Parathyroid adenoma (tissue), 2 donors: ENCODE data around the gene SLC5A3.

ENCODE experiments used
- H2AFZ ChIP-seq: fragments of 300-600 bp; sonication (generic); one replicate; pipeline ENCODE4 v1.7.0; 2017; ENCODE audit warnings: antibody characterized with exemption, mild to moderate bottlenecking
- H3K27ac ChIP-seq: fragments of 300-600 bp; sonication (generic); one replicate; pipeline ENCODE4 v1.7.0; 2017
- H3K27me3 ChIP-seq: fragments of 300-600 bp; sonication (generic); one replicate; pipeline ENCODE4 v1.7.0; 2017; ENCODE audit warnings: low read length; ENCODE audit not compliant: control insufficient read depth, insufficient read depth
- H3K36me3 ChIP-seq: fragments of 300-600 bp; sonication (generic); one replicate; pipeline ENCODE4 v1.7.0; 2017; ENCODE audit warnings: low read length; ENCODE audit not compliant: control insufficient read depth, insufficient read depth
- H3K4me1 ChIP-seq: fragments of 300-600 bp; sonication (generic); one replicate; pipeline ENCODE4 v1.7.0; 2017; ENCODE audit warnings: control low read depth
- H3K4me2 ChIP-seq: fragments of 300-600 bp; sonication (generic); one replicate; pipeline ENCODE4 v1.7.0; 2017; ENCODE audit warnings: low read length
- H3K4me3 ChIP-seq: fragments of 300-600 bp; sonication (generic); one replicate; pipeline ENCODE4 v1.7.0; 2017; ENCODE audit warnings: low read depth, low read length
- H3K79me2 ChIP-seq: fragments of 300-600 bp; sonication (generic); one replicate; pipeline ENCODE4 v1.7.0; 2017; ENCODE audit warnings: control low read depth
- H3K9ac ChIP-seq: fragments of 300-600 bp; sonication (generic); one replicate; pipeline ENCODE4 v1.7.0; 2017; ENCODE audit warnings: mild to moderate bottlenecking
- H3K9me3 ChIP-seq: fragments of 300-600 bp; sonication (generic); one replicate; pipeline ENCODE4 v1.7.0; 2017; ENCODE audit warnings: low read length; ENCODE audit not compliant: control insufficient read depth
- TF ChIP-seq, protein P1 (sequence below): fragments of 300-600 bp; sonication (generic); IDR thresholded peaks from one replicate; pipeline ENCODE4 v1.7.0; 2017; ENCODE audit warnings: antibody characterized with exemption, mild to moderate bottlenecking
- donor health status: primary hyperparathyroidism.

The SLC5A3 gene

DNA sequence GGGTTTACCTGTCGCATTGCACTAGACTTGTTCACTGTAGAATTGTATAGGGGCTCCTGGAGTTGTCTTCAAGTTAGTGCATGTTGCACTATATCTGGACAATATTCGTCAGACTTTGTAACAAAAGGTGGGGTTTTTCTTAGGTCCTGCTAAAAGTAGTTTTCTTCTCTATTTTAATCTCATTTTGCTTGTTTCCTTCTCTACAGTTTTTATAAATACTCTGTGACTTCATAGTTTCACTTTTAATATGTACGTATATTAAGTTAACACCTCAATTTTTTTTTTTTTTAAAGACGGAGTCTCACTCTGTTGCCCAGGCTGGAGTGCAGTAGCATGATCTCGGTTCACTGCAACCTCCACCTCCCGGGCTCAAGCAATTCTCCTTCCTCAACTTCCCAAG, 26.5 kb upstream of the SLC5A3 start:
- Histone ChIP-seq H3K79me2 (no peaks in the 10 kb centered on the region), H3K36me3 (no peaks in the 10 kb centered on the region), H3K27ac (no peak overlapping the region), H2AFZ (no peak overlapping the region), H3K9ac (no peak overlapping the region), H3K27me3 (no peaks in the 10 kb centered on the region), H3K9me3 (no peaks in the 10 kb centered on the region), H3K4me1 (no peaks in the 10 kb centered on the region), H3K4me2 (no peak overlapping the region), H3K4me3 (no peak overlapping the region)
- TF ChIP-seq, protein P1, sequence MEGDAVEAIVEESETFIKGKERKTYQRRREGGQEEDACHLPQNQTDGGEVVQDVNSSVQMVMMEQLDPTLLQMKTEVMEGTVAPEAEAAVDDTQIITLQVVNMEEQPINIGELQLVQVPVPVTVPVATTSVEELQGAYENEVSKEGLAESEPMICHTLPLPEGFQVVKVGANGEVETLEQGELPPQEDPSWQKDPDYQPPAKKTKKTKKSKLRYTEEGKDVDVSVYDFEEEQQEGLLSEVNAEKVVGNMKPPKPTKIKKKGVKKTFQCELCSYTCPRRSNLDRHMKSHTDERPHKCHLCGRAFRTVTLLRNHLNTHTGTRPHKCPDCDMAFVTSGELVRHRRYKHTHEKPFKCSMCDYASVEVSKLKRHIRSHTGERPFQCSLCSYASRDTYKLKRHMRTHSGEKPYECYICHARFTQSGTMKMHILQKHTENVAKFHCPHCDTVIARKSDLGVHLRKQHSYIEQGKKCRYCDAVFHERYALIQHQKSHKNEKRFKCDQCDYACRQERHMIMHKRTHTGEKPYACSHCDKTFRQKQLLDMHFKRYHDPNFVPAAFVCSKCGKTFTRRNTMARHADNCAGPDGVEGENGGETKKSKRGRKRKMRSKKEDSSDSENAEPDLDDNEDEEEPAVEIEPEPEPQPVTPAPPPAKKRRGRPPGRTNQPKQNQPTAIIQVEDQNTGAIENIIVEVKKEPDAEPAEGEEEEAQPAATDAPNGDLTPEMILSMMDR, result no peak

DNA sequence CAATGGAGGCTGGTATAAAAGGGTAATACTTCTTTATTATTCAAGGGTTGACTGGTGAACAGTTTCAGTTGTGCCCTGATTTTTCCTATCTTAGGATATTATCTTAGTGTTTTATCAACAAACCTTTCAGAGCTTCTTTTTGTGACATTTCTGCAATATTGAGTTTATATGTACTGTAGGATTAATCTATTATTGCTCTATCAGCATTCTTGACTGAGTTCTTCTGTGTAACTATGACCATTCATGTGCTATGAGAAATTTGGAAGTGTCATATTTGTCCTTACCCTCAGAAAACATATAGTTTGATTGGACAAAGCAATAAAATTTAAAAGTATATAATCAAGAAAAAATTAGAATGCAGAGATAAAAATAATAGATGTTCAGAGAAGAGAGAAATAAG, 25.5 kb upstream of the SLC5A3 start:
- no peaks in the 10 kb centered on the region for H3K79me2 ChIP-seq
- no peak overlapping the region for H3K4me3 ChIP-seq
- no peaks in the 10 kb centered on the region for H3K4me1 ChIP-seq
- no peaks in the 10 kb centered on the region for H3K27me3 ChIP-seq
- H3K9me3 ChIP-seq, result no peaks in the 10 kb centered on the region
- no peak overlapping the region for H3K27ac ChIP-seq
- H3K36me3 ChIP-seq, result no peaks in the 10 kb centered on the region
- no peak overlapping the region for H2AFZ ChIP-seq
- TF ChIP-seq, protein P1, result no peak
- H3K4me2 ChIP-seq, result no peak overlapping the region
- H3K9ac ChIP-seq, result no peak overlapping the region

DNA sequence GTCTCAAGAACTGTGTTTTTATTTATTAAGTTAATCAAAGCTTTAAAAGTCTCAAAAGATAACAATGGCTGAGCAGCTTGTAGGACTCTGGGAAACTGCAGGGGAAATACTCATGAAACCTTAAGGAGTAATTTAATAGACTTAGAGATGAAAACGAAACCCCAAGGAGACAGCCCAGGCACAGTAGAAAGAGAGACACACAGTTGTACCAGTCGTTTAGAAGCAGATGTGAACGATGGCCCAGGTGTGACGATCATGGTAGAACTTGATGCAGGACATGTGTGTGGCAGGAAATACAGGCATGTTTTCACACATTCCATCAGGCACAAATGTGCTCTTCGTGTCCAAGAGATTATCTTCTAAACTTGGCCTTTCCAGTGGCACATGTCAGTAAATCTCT, 21.2 kb upstream of the SLC5A3 start:
- H3K79me2 ChIP-seq, result no peaks in the 10 kb centered on the region
- TF ChIP-seq, protein P1, result no peak

DNA sequence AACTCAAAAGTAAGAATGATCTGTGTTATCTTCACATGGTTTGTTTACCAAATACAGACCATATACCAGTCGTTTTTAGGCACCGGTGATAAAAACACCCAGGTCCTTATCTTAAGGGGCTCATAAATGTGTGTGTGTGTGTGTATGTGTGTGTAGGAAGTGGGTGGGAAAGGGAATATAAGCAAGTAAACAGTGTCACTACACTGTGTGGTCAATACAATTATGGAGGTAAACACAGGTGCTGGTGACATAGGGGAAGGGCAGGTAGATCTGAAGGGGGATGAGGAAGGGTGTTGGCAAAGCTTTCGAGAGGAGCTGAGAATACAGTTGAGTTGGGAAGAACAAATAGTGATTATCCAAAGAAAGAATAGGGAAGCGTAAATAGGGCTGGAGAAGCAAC, 19.1 kb upstream of the SLC5A3 start:
- no peak overlapping the region for H3K4me2 ChIP-seq
- H3K4me1 ChIP-seq, result no peaks in the 10 kb centered on the region
- no peaks in the 10 kb centered on the region for H3K27me3 ChIP-seq
- no peaks in the 10 kb centered on the region for H3K79me2 ChIP-seq
- H2AFZ ChIP-seq, result no peak overlapping the region
- no peaks in the 10 kb centered on the region for H3K9me3 ChIP-seq
- no peak overlapping the region for H3K9ac ChIP-seq
- no peaks in the 10 kb centered on the region for H3K36me3 ChIP-seq
- no peak overlapping the region for H3K4me3 ChIP-seq
- TF ChIP-seq, protein P1, result no peak
- H3K27ac ChIP-seq, result no peak overlapping the region

More for the DNA sequence above, 21.2 kb upstream of the SLC5A3 start:
- Histone ChIP-seq H3K9me3 (no peaks in the 10 kb centered on the region), H3K4me1 (no peaks in the 10 kb centered on the region), H3K9ac (no peak overlapping the region), H3K36me3 (no peaks in the 10 kb centered on the region), H2AFZ (no peak overlapping the region), H3K27ac (no peak overlapping the region), H3K4me3 (no peak overlapping the region), H3K27me3 (no peaks in the 10 kb centered on the region), H3K4me2 (no peak overlapping the region)

DNA sequence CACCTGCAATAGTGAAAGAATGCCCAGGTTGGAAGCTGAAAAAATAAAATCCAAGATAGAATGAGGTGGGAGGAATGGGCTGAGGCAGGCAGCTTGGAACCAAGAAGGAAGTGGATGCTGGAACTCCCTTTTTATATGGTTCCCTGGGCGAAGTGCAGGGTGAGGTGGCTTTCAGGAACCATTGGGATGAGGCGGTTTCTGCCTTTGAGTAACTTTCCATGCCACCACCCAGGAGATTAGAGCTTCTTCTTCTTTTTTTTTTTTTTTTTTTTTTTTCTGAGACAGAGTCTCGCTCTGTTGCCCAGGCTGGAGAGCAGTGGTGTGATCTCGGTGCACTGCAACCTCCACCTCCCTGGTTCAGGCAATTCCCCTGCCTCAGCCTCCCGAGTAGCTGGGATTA, 17.8 kb upstream of the SLC5A3 start:
- no peak overlapping the region for H2AFZ ChIP-seq
- no peak overlapping the region for H3K4me2 ChIP-seq
- no peak overlapping the region for H3K27ac ChIP-seq
- TF ChIP-seq, protein P1, result no peak
- no peaks in the 10 kb centered on the region for H3K36me3 ChIP-seq
- H3K4me3 ChIP-seq, result no peak overlapping the region
- H3K9ac ChIP-seq, result no peak overlapping the region
- no peaks in the 10 kb centered on the region for H3K9me3 ChIP-seq
- H3K27me3 ChIP-seq, result no peaks in the 10 kb centered on the region
- no peaks in the 10 kb centered on the region for H3K79me2 ChIP-seq
- H3K4me1 ChIP-seq, result no peaks in the 10 kb centered on the region
